HG02678 (cell line): ENCODE results near the gene USP19.

Experiments used
- ATAC-seq: cut with Tn5 transposase; IDR thresholded peaks from one replicate; pipeline ENCODE4 v1.9.1; 2021; ENCODE audit warnings: mild to moderate bottlenecking, moderate library complexity; ENCODE audit not compliant: unreplicated experiment

USP19 gene

GRCh38 chr3:49134471-49135265 is 14.0 kb upstream of the USP19 start:
- ATAC-seq, result no peak

GRCh38 chr3:49133226-49133951 is 12.8 kb upstream of the USP19 start:
- ATAC-seq, result no peak

GRCh38 chr3:49132437-49133225 is 12.0 kb upstream of the USP19 start, which contains the start of gene LAMB2:
Gene LAMB2 (minus strand): TSS chr3:49133050. CDS start chr3:49132867, 183 bp downstream.
- no peak for ATAC-seq

- no peak for ATAC-seq
Observed at GRCh38 chr3:49132073-49132436, 11.4 kb upstream of the USP19 start.

- no peak for ATAC-seq
Observed at GRCh38 chr3:49131576-49131975, 11.0 kb upstream of the USP19 start.

- ATAC-seq, result no peak
Observed at GRCh38 chr3:49131040-49131439, 10.4 kb upstream of the USP19 start.

- ATAC-seq, result no peak
Observed at GRCh38 chr3:49124991-49125670, 4.5 kb upstream of the USP19 start.

- ATAC-seq, result no peak
Observed at GRCh38 chr3:49124203-49124602, 3.6 kb upstream of the USP19 start.

- no peak for ATAC-seq
Observed at GRCh38 chr3:49123687-49124086, 3.1 kb upstream of the USP19 start.

- no peak for ATAC-seq
Observed at GRCh38 chr3:49122886-49123545, 2.4 kb upstream of the USP19 start.

GRCh38 chr3:49122451-49122850 is 1.8 kb upstream of the USP19 start:
- ATAC-seq, result no peak

GRCh38 chr3:49122022-49122421 is 1.4 kb upstream of the USP19 start:
- no peak for ATAC-seq

GRCh38 chr3:49121132-49121736 is 611 bp upstream of the USP19 start:
- no peak for ATAC-seq

- no peak for ATAC-seq
Observed at GRCh38 chr3:49120096-49120437, 556 bp downstream of the USP19 start.

- ATAC-seq, result no peak
Observed at GRCh38 chr3:49119439-49119838, 1.2 kb downstream of the USP19 start.

GRCh38 chr3:49119036-49119435 is 1.6 kb downstream of the USP19 start:
- no peak for ATAC-seq

- no peak for ATAC-seq
Observed at GRCh38 chr3:49112262-49112661, 8.4 kb downstream of the USP19 start.

- no peak for ATAC-seq
Observed at GRCh38 chr3:49111347-49111746, 9.3 kb downstream of the USP19 start.

GRCh38 chr3:49110780-49111179 is 9.8 kb downstream of the USP19 start:
- ATAC-seq, result no peak

- ATAC-seq, result no peak
Observed at GRCh38 chr3:49108346-49108745, 12.3 kb downstream of the USP19 start.
